Measurements from ENCODE around the gene PSME1. TPM values are rescaled to one million over a fixed set of nuclear protein-coding genes. Genes with fewer than 3 reads are reported as not detected.

The PSME1 gene
- total and polyA plus RNA-seq, 2 of the 13 experiments (the other 11 are each of a cell fraction or from before 2014, with no cell fraction given) = 159 to 608 TPM

DNA sequence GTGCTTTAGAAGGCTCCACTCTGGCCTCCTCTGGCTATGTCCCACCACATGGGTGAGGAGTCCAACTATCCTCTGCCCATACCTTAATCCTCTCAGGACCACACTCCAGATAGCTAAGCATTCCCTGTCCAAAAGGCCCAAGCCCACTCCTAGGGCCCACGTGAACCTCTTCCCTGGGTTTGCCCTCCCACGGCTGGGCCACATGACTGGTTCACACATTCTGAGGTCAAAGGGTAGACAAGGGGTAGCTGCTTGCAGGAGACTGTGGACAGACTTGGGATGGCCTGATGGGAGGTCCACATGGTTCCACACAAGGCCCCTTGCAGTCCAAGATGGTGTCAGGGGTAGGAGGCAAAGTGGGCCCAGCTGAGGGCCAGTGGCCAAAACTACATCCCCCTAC is 47.9 kb upstream of the PSME1 start:
- peaks cover 2 to 30% of the 10 kb centered on the region in 2 experiments; a peak in 3 of 5 replicates for H3K27me3 ChIP-seq (ENCODE audit: control insufficient read depth in 1 of 2, insufficient read depth in 2 of 2, low read length in 2 of 2)
- FAIRE-seq (no peak), DNase-seq (ENCODE audit: low spot score) (no peak), ATAC-seq (no peak)
- POLR2A ChIA-PET = interaction anchor here (0.9 to 14.4 kb wide), 3 partner anchors 18 to 52 kb away, joined by 3 to 594 read pairs (median 226); no protein-coding TSS in a partner anchor
- intact Hi-C loops (cut with micrococcal nuclease; ENCODE audit: unreplicated experiment) = no loop called here
- no peaks in the 10 kb centered on the region for H4K20me1 ChIP-seq (ENCODE audit: insufficient read depth, low read length)
- peaks cover 44% of the 10 kb centered on the region for H3K4me1 ChIP-seq (ENCODE audit: insufficient read depth, low read length)
- no peak overlapping the region for H3K4me3 ChIP-seq (replicated peaks in 1 of 3; ENCODE audit: insufficient read depth in 1 of 3, low read depth in 2 of 3, low read length in 3 of 3)
- no TSS peak for BruUV-seq (replicated peaks)
- in situ Hi-C loops (cut with HindIII; ENCODE audit: extremely low pct_ligation_motif_present, low pct_unique_long_range_greater_than_20kb) = no loop called here
- H3K9me3 ChIP-seq (ENCODE audit: low read length) = no peaks in the 10 kb centered on the region
- H3K27ac ChIP-seq (ENCODE audit: extremely low read length, insufficient read depth, low read length) = no peak overlapping the region
- no peaks in the 10 kb centered on the region for H3K79me2 ChIP-seq (ENCODE audit: insufficient read depth, low read length)
- no peaks in the 10 kb centered on the region for H3K36me3 ChIP-seq (replicated peaks in 1 of 2; ENCODE audit: control insufficient read depth in 1 of 2, insufficient read depth in 2 of 2, low read length in 2 of 2)
- no peak overlapping the region for H3K9ac ChIP-seq (ENCODE audit: insufficient read depth, low read depth, low read length)
- H2AFZ ChIP-seq (ENCODE audit: low read length) = no peak overlapping the region
- 6% methylated on average over 2 of the region's 2 CpGs for WGBS (ENCODE audit: low lambda C conversion rate)
- CTCF ChIA-PET (ENCODE audit: low intra/inter-chr PET ratio, low total read pairs) = interaction anchor here (1.2 to 4.2 kb wide), 2 partner anchors 30 to 74 kb away, joined by 4 to 109 read pairs; no protein-coding TSS in a partner anchor
- H3K4me2 ChIP-seq (ENCODE audit: low read depth, low read length) = no peak overlapping the region
- no peak for TF ChIP-seq ZBTB40 (IDR thresholded peaks at IDR 0.05)
- TF ChIP-seq ZBTB40 (CRISPR knock-in tag; IDR thresholded peaks at IDR 0.05) = peak; percentile 53; the same call in 1 of the 2 replicates
- TF ChIP-seq SALL1 (CRISPR knock-in tag; IDR thresholded peaks at IDR 0.05) = 0 out of 2 replicates have a peak, but pooled peaks have one; percentile 16
- TF ChIP-seq ZNF280B (CRISPR knock-in tag; IDR thresholded peaks at IDR 0.05; ENCODE audit: borderline replicate concordance) = peak; percentile 57; the same call in 1 of the 2 replicates
- peak; percentile 65; the same call in 1 of the 2 replicates for TF ChIP-seq NR2C2 (CRISPR knock-in tag; IDR thresholded peaks at IDR 0.05; ENCODE audit: borderline replicate concordance)
- no peak for TF ChIP-seq PITX1 (CRISPR knock-in tag; IDR thresholded peaks at IDR 0.05)
- no peak for TF ChIP-seq ZNF776 (CRISPR knock-in tag; IDR thresholded peaks at IDR 0.05)
- TF ChIP-seq NFKB2 (CRISPR knock-in tag; IDR thresholded peaks at IDR 0.05; ENCODE audit: borderline replicate concordance) = 0 out of 2 replicates have a peak, but pooled peaks have one; percentile 46
- no peak for TF ChIP-seq ZFP91 (CRISPR knock-in tag; IDR thresholded peaks at IDR 0.05; ENCODE audit: borderline replicate concordance)
- TF ChIP-seq TBX2 (CRISPR knock-in tag; IDR thresholded peaks at IDR 0.05; ENCODE audit: borderline replicate concordance) = 0 out of 2 replicates have a peak, but pooled peaks have one; percentile 13

Data from HepG2 (cell line).